Esophagus muscularis mucosa (tissue), 4 donors: ENCODE measurements around the gene C7.

ENCODE experiments used
- EP300 ChIP-seq: sonication (generic); formaldehyde crosslinking; IDR thresholded peaks from one replicate; pipeline ENCODE4 v1.6.1; 2017; ENCODE audit warnings: antibody characterized with exemption
- POLR2A ChIP-seq: fragments of 450-650 bp; IDR thresholded peaks from one replicate; pipeline ENCODE4 v1.6.1; 2017; ENCODE audit warnings: antibody characterized with exemption, moderate library complexity, mild to moderate bottlenecking, low read depth
- TF ChIP-seq, protein P1 (sequence below), 3 experiments: fragments of 200-600 bp in 2 of 3; fragments of 450-650 bp in 1 of 3; sonication (generic) in 2 of 3; IDR thresholded peaks; one replicate each; pipeline ENCODE4 v1.5.1; 2017 to 2019; ENCODE audit warnings: antibody characterized with exemption in 3 of 3, mild to moderate bottlenecking in 2 of 3, moderate library complexity in 1 of 3

DNA sequence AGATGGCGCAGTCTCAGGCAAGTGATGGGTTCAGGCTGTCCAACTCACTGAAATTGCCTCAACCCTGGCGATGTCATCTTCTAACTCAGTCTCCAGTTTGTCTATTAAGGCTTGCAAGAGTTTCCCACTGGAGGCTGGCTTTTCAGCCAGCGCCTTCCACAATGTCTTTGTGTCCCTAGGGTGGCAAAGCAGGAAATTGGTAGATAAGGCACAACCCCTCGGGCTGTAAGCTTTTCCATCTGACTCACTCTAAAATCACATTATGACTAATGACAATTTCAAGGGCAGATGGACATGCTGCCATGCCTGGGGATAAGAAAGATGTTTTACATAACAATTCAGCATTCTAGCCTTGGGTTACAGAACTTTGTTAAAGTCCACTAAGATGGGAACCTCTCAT is 99.9 kb downstream of the C7 start:
- TF ChIP-seq, protein P1, sequence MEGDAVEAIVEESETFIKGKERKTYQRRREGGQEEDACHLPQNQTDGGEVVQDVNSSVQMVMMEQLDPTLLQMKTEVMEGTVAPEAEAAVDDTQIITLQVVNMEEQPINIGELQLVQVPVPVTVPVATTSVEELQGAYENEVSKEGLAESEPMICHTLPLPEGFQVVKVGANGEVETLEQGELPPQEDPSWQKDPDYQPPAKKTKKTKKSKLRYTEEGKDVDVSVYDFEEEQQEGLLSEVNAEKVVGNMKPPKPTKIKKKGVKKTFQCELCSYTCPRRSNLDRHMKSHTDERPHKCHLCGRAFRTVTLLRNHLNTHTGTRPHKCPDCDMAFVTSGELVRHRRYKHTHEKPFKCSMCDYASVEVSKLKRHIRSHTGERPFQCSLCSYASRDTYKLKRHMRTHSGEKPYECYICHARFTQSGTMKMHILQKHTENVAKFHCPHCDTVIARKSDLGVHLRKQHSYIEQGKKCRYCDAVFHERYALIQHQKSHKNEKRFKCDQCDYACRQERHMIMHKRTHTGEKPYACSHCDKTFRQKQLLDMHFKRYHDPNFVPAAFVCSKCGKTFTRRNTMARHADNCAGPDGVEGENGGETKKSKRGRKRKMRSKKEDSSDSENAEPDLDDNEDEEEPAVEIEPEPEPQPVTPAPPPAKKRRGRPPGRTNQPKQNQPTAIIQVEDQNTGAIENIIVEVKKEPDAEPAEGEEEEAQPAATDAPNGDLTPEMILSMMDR (IDR thresholded peaks at IDR 0.05): no peak
- no peak for TF ChIP-seq POLR2A
- no peak for TF ChIP-seq EP300
